BJ (cell line): Measurements from ENCODE around the gene ATP8B4. TPM values are rescaled to one million over a fixed set of nuclear protein-coding genes. Genes with fewer than 3 reads are reported as not detected.
"Not testable (repeated sequence)": the region's sequence is repeated elsewhere in the genome, so short reads cannot be mapped to it uniquely, and the experiment has no call there.

Source experiments
- CTCF ChIA-PET: fragments of 350-600 bp; formaldehyde crosslinking; extraction: SDS; loops from one replicate; lab custom pipeline; 2021; ENCODE audit warnings: antibody characterized with exemption, inconsistent platforms; lab: Yijun Ruan, JAX
- POLR2A ChIA-PET: fragments of 300-600 bp; sonication (Branson Sonifier 250); formaldehyde crosslinking; extraction: SDS; loops from one replicate; lab custom pipeline; 2021; ENCODE audit warnings: antibody characterized with exemption; lab: Charles Lee
- DNase-seq: peaks from one replicate; pipeline ENCODE4 v3.0.0-alpha.2; 2011; ENCODE audit warnings: low read depth
- H3K27me3 ChIP-seq: 2 replicates; pipeline ENCODE4 v1.6.0; 2011; ENCODE audit warnings: low read length; ENCODE audit not compliant: control insufficient read depth, insufficient read depth
- H3K36me3 ChIP-seq: 2 replicates; pipeline ENCODE4 v1.5.1; 2011; ENCODE audit warnings: low read length; ENCODE audit not compliant: control insufficient read depth, insufficient read depth
- H3K4me3 ChIP-seq: 2 replicates; pipeline ENCODE4 v1.5.1; 2011; ENCODE audit warnings: low read depth, mild to moderate bottlenecking, control low read depth, low read length
- polyA plus RNA-seq: library from polyadenylated mRNA; depleted of rRNA; stranded (reverse); fragments of >200 nt; gene quantifications from 2 replicates; pipeline ENCODE4 v1.2.3, GENCODE V29; 2011
- TF ChIP-seq, protein P1 (sequence below): IDR thresholded peaks from 2 replicates; pipeline ENCODE4 v1.5.1; 2011; ENCODE audit warnings: low read depth, mild to moderate bottlenecking, control low read depth, inconsistent platforms, low read length, moderate library complexity; ENCODE audit not compliant: insufficient read depth

The ATP8B4 gene
- polyA plus RNA-seq, 1 experiment, result 0.23 TPM

DNA sequence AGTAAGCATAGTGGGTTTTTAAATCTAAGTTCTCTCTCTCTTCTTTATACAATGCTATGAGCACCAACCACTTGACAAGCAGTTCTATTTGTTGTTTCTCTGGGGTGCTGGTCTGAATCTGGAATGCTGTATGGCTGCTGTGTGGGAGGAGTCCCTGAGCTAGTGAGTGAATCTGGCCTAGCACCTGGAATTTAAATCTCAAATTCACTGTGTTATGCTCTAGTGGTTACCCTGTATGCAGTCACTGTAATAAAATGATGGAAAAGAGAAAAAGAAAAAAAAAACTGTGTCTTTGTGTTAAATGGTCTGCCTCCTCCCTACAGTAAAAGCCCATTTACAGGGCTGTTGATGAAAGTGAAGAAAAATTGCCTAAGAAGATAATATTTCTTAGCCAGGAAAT is 155.0 kb downstream of the ATP8B4 start:
- ChIA-PET POLR2A (no interaction called here), CTCF (no interaction called here)
- H3K36me3 ChIP-seq, result no peaks in the 10 kb centered on the region
- no peak for DNase-seq
- H3K4me3 ChIP-seq, result no peak overlapping the region
- H3K27me3 ChIP-seq, result no peaks in the 10 kb centered on the region; the same call in 1 of the 2 replicates
- TF ChIP-seq, protein P1, sequence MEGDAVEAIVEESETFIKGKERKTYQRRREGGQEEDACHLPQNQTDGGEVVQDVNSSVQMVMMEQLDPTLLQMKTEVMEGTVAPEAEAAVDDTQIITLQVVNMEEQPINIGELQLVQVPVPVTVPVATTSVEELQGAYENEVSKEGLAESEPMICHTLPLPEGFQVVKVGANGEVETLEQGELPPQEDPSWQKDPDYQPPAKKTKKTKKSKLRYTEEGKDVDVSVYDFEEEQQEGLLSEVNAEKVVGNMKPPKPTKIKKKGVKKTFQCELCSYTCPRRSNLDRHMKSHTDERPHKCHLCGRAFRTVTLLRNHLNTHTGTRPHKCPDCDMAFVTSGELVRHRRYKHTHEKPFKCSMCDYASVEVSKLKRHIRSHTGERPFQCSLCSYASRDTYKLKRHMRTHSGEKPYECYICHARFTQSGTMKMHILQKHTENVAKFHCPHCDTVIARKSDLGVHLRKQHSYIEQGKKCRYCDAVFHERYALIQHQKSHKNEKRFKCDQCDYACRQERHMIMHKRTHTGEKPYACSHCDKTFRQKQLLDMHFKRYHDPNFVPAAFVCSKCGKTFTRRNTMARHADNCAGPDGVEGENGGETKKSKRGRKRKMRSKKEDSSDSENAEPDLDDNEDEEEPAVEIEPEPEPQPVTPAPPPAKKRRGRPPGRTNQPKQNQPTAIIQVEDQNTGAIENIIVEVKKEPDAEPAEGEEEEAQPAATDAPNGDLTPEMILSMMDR, result no peak

DNA sequence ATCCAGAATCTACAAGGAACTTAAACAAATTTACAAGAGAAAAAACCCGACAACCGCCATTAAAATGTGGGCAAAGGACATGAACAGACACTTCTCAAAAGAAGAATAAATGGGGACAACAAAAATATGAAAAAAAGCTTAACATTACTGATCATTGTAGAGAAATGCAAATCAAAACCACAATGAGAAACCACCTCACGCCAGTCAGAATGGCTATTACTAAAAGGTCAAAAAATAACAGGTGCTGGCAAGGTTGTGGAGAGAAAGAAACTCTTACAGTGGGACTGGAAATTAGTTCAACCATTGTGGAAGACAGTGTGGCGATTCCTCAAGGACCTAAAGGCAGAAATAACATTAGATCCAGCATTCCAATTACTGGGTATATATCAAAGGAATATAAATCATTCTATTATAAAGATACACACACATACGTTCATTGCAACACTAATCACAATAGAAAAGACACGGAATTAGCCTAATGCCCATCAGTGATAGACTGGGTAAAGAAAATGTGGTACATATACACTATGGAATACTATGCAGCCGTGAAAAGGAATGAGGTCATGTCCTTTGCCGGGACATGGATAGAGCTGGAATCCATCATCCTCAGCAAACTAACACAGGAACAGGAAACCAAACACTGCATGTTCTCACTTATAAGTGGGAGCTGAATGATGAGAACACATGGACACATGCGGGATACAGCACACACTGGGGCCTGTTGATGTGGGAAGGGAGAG is 155.8 kb downstream of the ATP8B4 start:
- H3K27me3 ChIP-seq, CTCF ChIA-PET, DNase-seq, H3K4me3 ChIP-seq, POLR2A ChIA-PET, H3K36me3 ChIP-seq: not testable (repeated sequence)

DNA sequence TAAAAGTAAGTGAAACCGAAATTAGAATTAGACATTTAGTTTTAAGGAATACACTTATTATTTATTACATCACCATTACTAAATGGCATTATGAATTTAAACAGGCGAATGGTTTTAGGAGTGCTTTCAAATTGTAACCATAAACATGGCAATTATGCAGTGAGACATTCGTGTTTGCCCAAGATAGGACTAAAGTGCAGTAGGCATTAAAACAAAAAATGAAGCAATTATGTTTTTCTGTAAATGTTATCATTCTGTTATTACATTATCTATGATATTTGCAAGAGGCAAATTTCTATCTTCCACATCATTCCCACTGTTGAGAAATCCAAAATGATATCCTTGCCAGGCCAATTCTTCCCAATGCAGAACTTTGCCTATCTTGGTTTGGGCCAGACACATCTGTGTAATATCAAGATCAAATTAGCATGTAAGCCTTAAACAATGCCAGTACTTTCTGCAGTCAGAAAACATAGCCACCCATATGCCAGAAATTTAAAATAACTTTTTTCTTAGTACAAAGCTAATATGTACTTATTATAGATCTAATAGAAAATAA is 156.9 kb downstream of the ATP8B4 start:
- POLR2A ChIA-PET, result no interaction called here
- CTCF ChIA-PET, result no interaction called here
- no peaks in the 10 kb centered on the region for H3K36me3 ChIP-seq
- H3K4me3 ChIP-seq, result no peak overlapping the region
- TF ChIP-seq, protein P1, result no peak
- no peaks in the 10 kb centered on the region; the same call in 1 of the 2 replicates for H3K27me3 ChIP-seq
- DNase-seq, result no peak

DNA sequence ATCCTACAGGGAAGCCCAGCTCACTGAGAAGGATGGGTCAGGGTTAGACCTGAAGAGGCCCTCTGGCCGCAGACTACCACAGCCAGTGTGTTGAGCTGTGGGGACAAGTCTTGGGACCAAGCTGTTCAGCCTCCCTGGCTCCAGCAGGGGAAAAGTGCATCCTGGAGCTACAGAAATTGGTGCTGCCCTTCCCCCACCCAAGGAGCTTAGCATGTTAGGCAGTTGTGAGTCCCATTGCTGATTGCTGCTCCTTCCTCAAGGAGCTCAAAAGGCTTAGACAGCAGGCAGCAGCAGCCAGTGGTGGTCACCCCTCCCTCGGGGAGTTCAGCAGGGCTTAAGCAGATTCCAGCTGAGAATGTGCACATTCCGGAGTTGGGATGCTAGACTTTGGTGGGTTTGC is 165.6 kb downstream of the ATP8B4 start:
- ChIA-PET CTCF (no interaction called here), POLR2A (no interaction called here)
- no peak for DNase-seq
- TF ChIP-seq, protein P1, result no peak
- no peak overlapping the region for H3K4me3 ChIP-seq
- H3K36me3 ChIP-seq, result no peaks in the 10 kb centered on the region
- no peaks in the 10 kb centered on the region for H3K27me3 ChIP-seq

DNA sequence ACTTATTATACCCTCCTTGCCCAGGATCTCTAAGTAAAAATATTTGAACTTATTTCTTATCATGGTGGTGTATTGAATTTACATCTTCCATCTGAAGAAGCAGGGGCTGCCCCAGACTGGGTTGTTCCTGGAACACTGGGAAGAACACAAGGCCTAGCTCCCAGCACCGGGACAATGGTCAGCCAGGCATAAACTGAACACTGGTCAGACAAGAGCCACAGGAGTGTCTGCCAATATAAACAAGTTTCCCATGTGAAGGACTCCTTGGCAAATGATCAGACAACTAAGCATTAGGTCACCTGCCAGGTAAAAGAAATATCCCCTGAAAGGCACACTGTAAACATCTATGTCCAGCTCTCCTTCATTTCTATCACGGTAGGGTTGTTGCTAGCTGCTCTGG is 172.4 kb downstream of the ATP8B4 start:
- no peak for DNase-seq
- Histone ChIP-seq H3K4me3 (no peak overlapping the region), H3K36me3 (no peaks in the 10 kb centered on the region), H3K27me3 (no peaks in the 10 kb centered on the region)
- ChIA-PET POLR2A (no interaction called here), CTCF (no interaction called here)
- TF ChIP-seq, protein P1, result no peak
